ENCODE data around the gene SMTNL2. TPM values are rescaled to one million over a fixed set of nuclear protein-coding genes. Genes with fewer than 3 reads are reported as not detected.
"Not testable (repeated sequence)": the region's sequence is repeated elsewhere in the genome, so short reads cannot be mapped to it uniquely, and the experiment has no call there.

SMTNL2 gene
- total RNA-seq, 1 experiment from 2014 or later, result 0.12 TPM

GRCh38 chr17:4559139-4559791 is 25.1 kb upstream of the SMTNL2 start:
- DNase-seq (ENCODE audit: extremely low read depth, low read depth), result no peak

GRCh38 chr17:4559966-4560365 is 24.4 kb upstream of the SMTNL2 start:
- no peak for DNase-seq (ENCODE audit: extremely low read depth, low read depth)

GRCh38 chr17:4560421-4560820 is 23.9 kb upstream of the SMTNL2 start, which contains the start of gene GGT6:
GGT6 (minus strand) TSS chr17:4560577; CDS start chr17:4560521, 56 bp downstream.
- DNase-seq (ENCODE audit: extremely low read depth, low read depth), result no peak

- no peak for DNase-seq (ENCODE audit: extremely low read depth, low read depth)
Observed at GRCh38 chr17:4560837-4561256, 23.5 kb upstream of the SMTNL2 start.

GRCh38 chr17:4562015-4562969 is 22.0 kb upstream of the SMTNL2 start:
- DNase-seq (ENCODE audit: extremely low read depth, low read depth), result no peak

GRCh38 chr17:4565209-4566141 is 18.9 kb upstream of the SMTNL2 start:
- peak; percentile 81 for DNase-seq (ENCODE audit: extremely low read depth, low read depth)

- DNase-seq (ENCODE audit: extremely low read depth, low read depth), result peak; percentile 68
Observed at GRCh38 chr17:4566785-4567184, 17.5 kb upstream of the SMTNL2 start.

- no peak for DNase-seq (ENCODE audit: extremely low read depth, low read depth)
Observed at GRCh38 chr17:4569591-4569990, 14.7 kb upstream of the SMTNL2 start.

GRCh38 chr17:4572131-4572530 is 12.2 kb upstream of the SMTNL2 start:
- no peak for DNase-seq (ENCODE audit: extremely low read depth, low read depth)

- DNase-seq (ENCODE audit: extremely low read depth, low read depth), result no peak
Observed at GRCh38 chr17:4573115-4573514, 11.2 kb upstream of the SMTNL2 start.

GRCh38 chr17:4573669-4574068 is 10.7 kb upstream of the SMTNL2 start:
- DNase-seq (ENCODE audit: extremely low read depth, low read depth), result no peak

GRCh38 chr17:4574448-4575045 is 9.8 kb upstream of the SMTNL2 start:
- DNase-seq (ENCODE audit: extremely low read depth, low read depth), result no peak

- no peak for DNase-seq (ENCODE audit: extremely low read depth, low read depth)
Observed at GRCh38 chr17:4576161-4576558, 8.2 kb upstream of the SMTNL2 start.

- DNase-seq (ENCODE audit: extremely low read depth, low read depth), result no peak
Observed at GRCh38 chr17:4576729-4577322, 7.5 kb upstream of the SMTNL2 start.

GRCh38 chr17:4577386-4577993 is 6.8 kb upstream of the SMTNL2 start:
- no peak for DNase-seq (ENCODE audit: extremely low read depth, low read depth)

GRCh38 chr17:4578349-4578748 is 6.0 kb upstream of the SMTNL2 start:
- DNase-seq (ENCODE audit: extremely low read depth, low read depth), result not testable (repeated sequence)

- no peak for DNase-seq (ENCODE audit: extremely low read depth, low read depth)
Observed at GRCh38 chr17:4579678-4580077, 4.7 kb upstream of the SMTNL2 start.

- DNase-seq (ENCODE audit: extremely low read depth, low read depth), result no peak
Observed at GRCh38 chr17:4580291-4580690, 4.0 kb upstream of the SMTNL2 start.

GRCh38 chr17:4582101-4582501 is 2.2 kb upstream of the SMTNL2 start:
- no peak for DNase-seq (ENCODE audit: extremely low read depth, low read depth)
